K562 (cell line): ENCODE results near the gene SLC35G2. TPM values are rescaled to one million over a fixed set of nuclear protein-coding genes. Genes with fewer than 3 reads are reported as not detected.
A peak's percentile ranks its signal among the peaks of the same experiment; 100 is the strongest.

Experiments used
- ATF7 ChIP-seq: fragments of 450-650 bp; IDR thresholded peaks from 2 replicates; pipeline ENCODE4 v1.7.1; 2014; ENCODE audit warnings: mild to moderate bottlenecking, moderate library complexity
- CCAR2 ChIP-seq: fragments of 200-400 bp; formaldehyde crosslinking; IDR thresholded peaks from 2 replicates; pipeline ENCODE4 v1.6.1; 2017; ENCODE audit warnings: mild to moderate bottlenecking, low read depth, low read length
- CLOCK ChIP-seq: fragments of 250-450 bp; sonication (Bioruptor Pico); IDR thresholded peaks from 2 replicates; pipeline ENCODE4 v1.4.0; 2020; ENCODE audit warnings: mild to moderate bottlenecking, moderate library complexity, borderline replicate concordance
- DMBX1 ChIP-seq: fragments of 250-450 bp; sonication (Bioruptor Pico); IDR thresholded peaks from 2 replicates; pipeline ENCODE4 v1.8.0; 2022; ENCODE audit warnings: inconsistent platforms, mild to moderate bottlenecking, moderate library complexity, borderline replicate concordance
- FUS ChIP-seq: fragments of 200-400 bp; formaldehyde crosslinking; optimal IDR thresholded peaks from 2 replicates; pipeline ENCODE3; 2017; ENCODE audit warnings: low read depth, low read length
- JUND ChIP-seq, 2 experiments: IDR thresholded peaks; 2 replicates in 1 of 2; 3 replicates in 1 of 2; pipeline ENCODE4 v1.6.1; 2011; ENCODE audit warnings: borderline replicate concordance in 2 of 2, low read depth in 2 of 2, low read length in 2 of 2, improper control_type of control experiment in 1 of 2, missing biosample characterization in 1 of 2, missing genetic modification characterization in 1 of 2, missing genetic modification reagents in 1 of 2
- KLF1 ChIP-seq: fragments of 450-650 bp; IDR thresholded peaks from 2 replicates; pipeline ENCODE4 v1.6.1; 2016; ENCODE audit warnings: missing genetic modification characterization, missing compliant biosample characterization
- MCM3 ChIP-seq: fragments of 450-650 bp; IDR thresholded peaks from 2 replicates; pipeline ENCODE4 v1.6.1; 2016
- MTA1 ChIP-seq: fragments of 450-650 bp; IDR thresholded peaks from 2 replicates; pipeline ENCODE4 v1.6.1; 2017; ENCODE audit warnings: borderline replicate concordance
- MTA2 ChIP-seq: fragments of 450-650 bp; IDR thresholded peaks from 2 replicates; pipeline ENCODE4 v1.6.1; 2016; ENCODE audit warnings: low read depth
- NFYB ChIP-seq: IDR thresholded peaks from 2 replicates; pipeline ENCODE4 v1.6.1; 2011; ENCODE audit warnings: mild to moderate bottlenecking, moderate library complexity; ENCODE audit not compliant: insufficient read length; ENCODE audit errors: extremely low read depth
- SAFB ChIP-seq: fragments of 200-400 bp; formaldehyde crosslinking; IDR thresholded peaks from 2 replicates; pipeline ENCODE4 v1.6.1; 2017; ENCODE audit warnings: low read depth, low read length, borderline replicate concordance
- SMC3 ChIP-seq: conservative IDR thresholded peaks from 2 replicates; pipeline ENCODE4 v1.6.1; 2011; ENCODE audit warnings: low read depth, low read length, improper control_type of control experiment; ENCODE audit not compliant: insufficient read depth
- SP2 ChIP-seq: IDR thresholded peaks from 2 replicates; pipeline ENCODE4 v1.6.1; 2011; ENCODE audit warnings: mild to moderate bottlenecking, low read depth, low read length, moderate library complexity; ENCODE audit not compliant: poor library complexity, severe bottlenecking; ENCODE audit errors: extremely low read depth
- SRF ChIP-seq, 2 experiments: fragments of 250-450, 450-650 bp in 1 of 2; sonication (Bioruptor Pico) in 1 of 2; sonication (generic) in 1 of 2; formaldehyde crosslinking; IDR thresholded peaks; 2 replicates each; pipeline versions ENCODE4 v1.5.0 to v1.5.1; 2020 to 2022; ENCODE audit warnings: mild to moderate bottlenecking in 1 of 2, missing genetic modification reagents in 1 of 2
- TAF1 ChIP-seq: IDR thresholded peaks from 2 replicates; pipeline ENCODE4 v1.6.1; 2011; ENCODE audit warnings: mild to moderate bottlenecking, low read length, moderate library complexity; ENCODE audit not compliant: insufficient read depth, control insufficient read depth, severe bottlenecking; ENCODE audit errors: extremely low read depth
- THRB ChIP-seq: fragments of 450-650 bp; formaldehyde crosslinking; conservative IDR thresholded peaks from 2 replicates; pipeline ENCODE4 v1.4.0; 2022; ENCODE audit warnings: mild to moderate bottlenecking, missing genetic modification characterization
- ZNF224 ChIP-seq: sonication (generic); formaldehyde crosslinking; IDR thresholded peaks from 2 replicates; pipeline ENCODE4 v1.8.0; 2022; ENCODE audit warnings: mild to moderate bottlenecking, missing genetic modification reagents
- ZNF639 ChIP-seq, 2 experiments: fragments of 200-800 bp in 1 of 2; sonication (Bioruptor generic) in 1 of 2; sonication (generic) in 1 of 2; formaldehyde crosslinking in 1 of 2; IDR thresholded peaks in 1 of 2; conservative IDR thresholded peaks in 1 of 2; 2 replicates each; pipeline versions ENCODE4 v1.5.0 to v1.6.1; 2016 to 2020; ENCODE audit warnings: missing compliant biosample characterization in 1 of 2, missing genetic modification characterization in 1 of 2, missing genetic modification reagents in 1 of 2
- ZNF668 ChIP-seq: fragments of 250-450 bp; sonication (Bioruptor Pico); IDR thresholded peaks from 2 replicates; pipeline ENCODE4 v1.8.0; 2022; ENCODE audit warnings: mild to moderate bottlenecking, inconsistent platforms
- ZNF75A ChIP-seq: fragments of 450-650 bp; formaldehyde crosslinking; IDR thresholded peaks from 2 replicates; pipeline ENCODE4 v1.4.0; 2020; ENCODE audit warnings: mild to moderate bottlenecking
- polyA plus RNA-seq, 8 experiments: library from polyadenylated mRNA; depleted of rRNA in 4 of 8; stranded (reverse) in 5 of 8; unstranded in 3 of 8; fragments of >200 nt; fragmentation: Nextera tagmentation in 2 of 8; fragmentation: Illumina TruSeq in 1 of 8; extraction: Ambion mirVana in 2 of 8; extraction: Trizol in 1 of 8; gene quantifications; 2 replicates each; pipeline versions ENCODE4 v1.2.1 to v1.2.3, GENCODE V29; 2011 to 2014; ENCODE audit warnings: inconsistent platforms in 1 of 8, missing spikeins in 1 of 8
- total RNA-seq, 7 experiments: library from RNA; depleted of rRNA in 6 of 7; stranded (reverse); fragments of >200 nt in 6 of 7; fragmentation: Illumina TruSeq in 2 of 7; extraction: Trizol in 2 of 7; gene quantifications; 2 replicates each; pipeline versions ENCODE4 v1.2.1 to v1.2.3, GENCODE V29; 2011 to 2021; ENCODE audit warnings: low replicate concordance in 1 of 7

SLC35G2 gene
- total and polyA plus RNA-seq, 9 of the 15 experiments (the other 6 are each of a cell fraction or from before 2014, with no cell fraction given) = 2.6 to 5.9 (median 3.2) TPM

- no peak for TF ChIP-seq ZNF75A (CRISPR knock-in tag)
- TF ChIP-seq CCAR2 = no peak
- no peak for TF ChIP-seq JUND (IDR thresholded peaks at IDR 0.05; ENCODE audit: borderline replicate concordance, low read depth, low read length)
- TF ChIP-seq JUND (tag; IDR thresholded peaks at IDR 0.05; ENCODE audit: borderline replicate concordance, low read depth, low read length) = no peak
- TF ChIP-seq ZNF668 (CRISPR knock-in tag) = no peak
- no peak for TF ChIP-seq MTA2
- TF ChIP-seq NFYB = no peak
- no peak for TF ChIP-seq SAFB
- TF ChIP-seq ATF7 = no peak
- TF ChIP-seq ZNF224 (CRISPR knock-in tag) = no peak
- TF ChIP-seq THRB (CRISPR knock-in tag) = no peak
- no peak for TF ChIP-seq SP2
- peak; percentile 22; the same call in 1 of the 2 replicates for TF ChIP-seq MTA1
- TF ChIP-seq CLOCK (CRISPR knock-in tag) = no peak
- no peak for TF ChIP-seq KLF1 (tag)
- TF ChIP-seq ZNF639 (CRISPR knock-in tag; conservative IDR thresholded peaks at IDR 0.05 in 1 of 2, IDR thresholded peaks at IDR 0.05 in 1 of 2) = no peak
- TF ChIP-seq SRF (CRISPR knock-in tag; IDR thresholded peaks at IDR 0.05) = no peak
- no peak for TF ChIP-seq MCM3
- TF ChIP-seq TAF1 = no peak
- no peak for TF ChIP-seq FUS
- TF ChIP-seq SMC3 = no peak
- no peak for TF ChIP-seq DMBX1 (CRISPR knock-in tag)
Observed at GRCh38 chr3:136835089-136835812, 16.3 kb downstream of the SLC35G2 start (continued).
